GM12878 (cell line): ENCODE measurements around the gene TRAF2. TPM values are rescaled to one million over a fixed set of nuclear protein-coding genes. Genes with fewer than 3 reads are reported as not detected.

ENCODE experiments used
- ATAC-seq: fragments of 200-7000 bp; cut with Tn5 transposase; 3 replicates; pipeline ENCODE4 v1.9.1; 2020; ENCODE audit warnings: mild to moderate bottlenecking, moderate library complexity
- BruUV-seq: library from RNA; stranded (reverse); fragments of 400-500 nt; replicated peaks from 2 replicates; lab custom pipeline; 2021; lab: Mats Ljungman, UMichigan
- CTCF ChIA-PET: fragments of 300-600 bp; sonication (Branson Sonifier 250); formaldehyde crosslinking; extraction: SDS; loops from one replicate; lab custom pipeline; 2021; ENCODE audit warnings: inconsistent platforms; lab: Yijun Ruan, JAX
- POLR2A ChIA-PET: fragments of 350-600 bp; formaldehyde crosslinking; extraction: SDS; loops from one replicate; lab custom pipeline; 2021; ENCODE audit warnings: inconsistent platforms; lab: Charles Lee
- RAD21 ChIA-PET: fragments of 300-600 bp; sonication (Branson Sonifier 250); formaldehyde crosslinking; loops from one replicate; lab custom pipeline; 2023; ENCODE audit warnings: antibody characterized with exemption; ENCODE audit not compliant: unreplicated experiment; lab: Charles Lee
- SMC1A ChIA-PET: fragments of 300-600 bp; sonication (Branson Sonifier 250); formaldehyde crosslinking; loops from one replicate; lab custom pipeline; 2023; ENCODE audit not compliant: unreplicated experiment, uncharacterized antibody; lab: Charles Lee
- DNase-seq: peaks from one replicate; pipeline ENCODE4 v3.0.0-alpha.2; 2011; ENCODE audit warnings: low read depth, low spot score
- FAIRE-seq: peaks from 3 replicates; lab custom pipeline; 2011; peaks lifted over from hg19 to GRCh38; lab: Jason Lieb, UNC
- H2AFZ ChIP-seq: 2 replicates; pipeline ENCODE4 v1.6.0; 2011; ENCODE audit warnings: low read depth, low read length, control low read depth; ENCODE audit not compliant: control insufficient read depth
- H3K27ac ChIP-seq: 2 replicates; pipeline ENCODE4 v1.5.1; 2011; ENCODE audit warnings: control low read depth; ENCODE audit not compliant: control insufficient read depth, insufficient read depth
- H3K27me3 ChIP-seq, 2 experiments: replicated peaks in 1 of 2; 2 replicates each; pipeline versions ENCODE4 v1.6.0 to v1.6.1; 2011; ENCODE audit warnings: low read length in 1 of 2; ENCODE audit not compliant: control insufficient read depth in 2 of 2, insufficient read depth in 2 of 2
- H3K36me3 ChIP-seq, 2 experiments: 2 replicates each; pipeline ENCODE4 v1.5.1; 2011; ENCODE audit warnings: low read length in 1 of 2; ENCODE audit not compliant: control insufficient read depth in 2 of 2, insufficient read depth in 2 of 2
- H3K4me1 ChIP-seq: 2 replicates; pipeline ENCODE4 v1.6.1; 2011; ENCODE audit warnings: mild to moderate bottlenecking, low read length, moderate library complexity, mixed read lengths; ENCODE audit not compliant: control insufficient read depth, insufficient read depth
- H3K4me2 ChIP-seq: 2 replicates; pipeline ENCODE4 v1.6.0; 2011; ENCODE audit warnings: control low read depth; ENCODE audit not compliant: control insufficient read depth, insufficient read depth
- H3K4me3 ChIP-seq: fragments of 200-600 bp; sonication (generic); 2 replicates; pipeline ENCODE4 v1.5.1; 2016
- H3K79me2 ChIP-seq: 2 replicates; pipeline ENCODE4 v1.6.0; 2011; ENCODE audit warnings: low read length; ENCODE audit not compliant: control insufficient read depth, insufficient read depth
- H3K9ac ChIP-seq: 2 replicates; pipeline ENCODE4 v1.8.0; 2011; ENCODE audit warnings: low read length, control low read depth, mixed read lengths; ENCODE audit not compliant: control insufficient read depth, insufficient read depth
- H3K9me3 ChIP-seq: replicated peaks from 3 replicates; pipeline ENCODE4 v1.5.1; 2011; ENCODE audit warnings: mild to moderate bottlenecking, low read length; ENCODE audit not compliant: control insufficient read depth, insufficient read depth
- H4K20me1 ChIP-seq: 2 replicates; pipeline ENCODE4 v1.6.0; 2011; ENCODE audit not compliant: control insufficient read depth, insufficient read depth
- CBFB ChIP-seq: IDR thresholded peaks from 2 replicates; pipeline ENCODE4 v1.6.1; 2016; ENCODE audit warnings: antibody characterized with exemption, low read depth
- CREB1 ChIP-seq: IDR thresholded peaks from 2 replicates; pipeline ENCODE4 v1.6.1; 2012; ENCODE audit warnings: low read depth, mild to moderate bottlenecking, inconsistent platforms
- DPF2 ChIP-seq: fragments of 450-650 bp; IDR thresholded peaks from 2 replicates; pipeline ENCODE4 v1.6.1; 2017; ENCODE audit warnings: mild to moderate bottlenecking
- HDAC6 ChIP-seq: fragments of 200-600 bp; sonication (generic); IDR thresholded peaks from one replicate; pipeline ENCODE4 v1.8.0; 2017; ENCODE audit warnings: antibody characterized with exemption; ENCODE audit not compliant: unreplicated experiment
- POLR2AphosphoS5 ChIP-seq: IDR thresholded peaks from 2 replicates; pipeline ENCODE4 v1.6.1; 2011; ENCODE audit warnings: mild to moderate bottlenecking, low read length, inconsistent platforms
- SUZ12 ChIP-seq: fragments of 200-600 bp; sonication (generic); IDR thresholded peaks from one replicate; pipeline ENCODE4 v1.6.1; 2018; ENCODE audit warnings: antibody characterized with exemption, mild to moderate bottlenecking; ENCODE audit not compliant: unreplicated experiment
- WGBS: methylation state at CpG from one replicate; pipeline ENCODE4 v1.1.6; 2016; ENCODE audit warnings: low lambda C conversion rate; ENCODE audit not compliant: insufficient replicate concordance, insufficient coverage; ENCODE audit errors: missing lambda C conversion rate; 5-methylcytosine and 5-hydroxymethylcytosine counted together
- in situ Hi-C: fragments of 300-500 bp; cut with MboI; formaldehyde crosslinking; loops from 9 replicates; pipeline ENCODE4 v1.14.3; 2018; ENCODE audit warnings: mixed read lengths
- intact Hi-C: fragments of 100-400 bp; cut with micrococcal nuclease; formaldehyde crosslinking; loops from one replicate; pipeline ENCODE4 v1.14.2; 2022; ENCODE audit not compliant: unreplicated experiment
- polyA plus RNA-seq, 11 experiments: library from polyadenylated mRNA; depleted of rRNA in 4 of 11; unstranded in 6 of 11; stranded (reverse) in 5 of 11; fragments of >200 nt; fragmentation: Nextera tagmentation in 4 of 11; fragmentation: Illumina TruSeq in 1 of 11; extraction: Ambion mirVana in 4 of 11; extraction: Trizol in 1 of 11; gene quantifications; 1 replicate in 1 of 11; 2 replicates in 10 of 11; pipeline versions ENCODE4 v1.2.1 to v1.2.3, GENCODE V29; 2011 to 2016; ENCODE audit warnings: inconsistent platforms in 2 of 11, missing spikeins in 2 of 11, low read depth in 1 of 11
- total RNA-seq, 4 experiments: library from RNA; depleted of rRNA in 3 of 4; stranded (reverse); fragments of >200 nt in 3 of 4; fragmentation: Illumina TruSeq in 1 of 4; extraction: Trizol in 1 of 4; gene quantifications; 2 replicates each; pipeline versions ENCODE4 v1.2.1 to v1.2.3, GENCODE V29; 2013 to 2021
- TF ChIP-seq, protein P1 (sequence below): fragments of 450-650 bp; IDR thresholded peaks from 2 replicates; pipeline ENCODE4 v1.6.1; 2017; ENCODE audit warnings: mild to moderate bottlenecking, moderate library complexity

Gene TRAF2
- total and polyA plus RNA-seq, 10 of the 15 experiments (the other 5 are each of a cell fraction or from before 2014, with no cell fraction given): 0.34 to 39.5 (median 18.7) TPM

DNA sequence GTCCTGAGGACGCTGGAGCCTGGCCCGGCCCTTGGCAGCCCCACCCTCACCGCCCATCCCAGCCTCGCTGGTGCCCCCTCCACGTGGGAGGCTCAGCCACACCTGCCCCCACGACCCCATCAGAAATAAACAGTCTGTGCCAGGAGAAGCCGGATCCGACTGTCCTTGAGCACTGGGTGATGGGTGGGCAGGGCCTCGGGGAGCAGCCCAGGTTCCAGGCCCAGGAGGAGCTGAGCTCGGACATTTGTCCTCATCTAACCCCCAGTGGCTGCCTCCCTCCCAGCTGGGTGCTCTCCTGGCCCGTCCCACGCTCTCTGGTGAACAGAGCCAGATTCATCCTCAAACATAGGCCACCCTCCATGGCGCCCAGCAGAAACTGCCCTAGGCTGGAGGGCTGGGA lies 86.4 kb downstream of the TRAF2 start:
- H3K79me2 ChIP-seq: no peaks in the 10 kb centered on the region
- RAD21 ChIA-PET: no interaction called here
- no peaks in the 10 kb centered on the region; a peak in 2 of 4 replicates for H3K27me3 ChIP-seq
- H2AFZ ChIP-seq: no peak overlapping the region
- H3K4me3 ChIP-seq: no peak overlapping the region
- WGBS: 17% methylated on average over 13 of the region's 13 CpGs
- H3K27ac ChIP-seq: no peak overlapping the region
- H3K4me2 ChIP-seq: no peak overlapping the region
- POLR2A ChIA-PET: no interaction called here
- FAIRE-seq (no peak), DNase-seq (no peak), ATAC-seq (no peak)
- no peaks in the 10 kb centered on the region for H4K20me1 ChIP-seq
- no peaks in the 10 kb centered on the region for H3K36me3 ChIP-seq
- in situ Hi-C loops (no loop called here), intact Hi-C loops (no loop called here)
- BruUV-seq: no TSS peak
- no peaks in the 10 kb centered on the region for H3K4me1 ChIP-seq
- CTCF ChIA-PET: no interaction called here
- no peaks in the 10 kb centered on the region for H3K9me3 ChIP-seq
- SMC1A ChIA-PET: no interaction called here
- TF ChIP-seq POLR2AphosphoS5 (no peak), CREB1 (no peak), DPF2 (no peak), SUZ12 (no peak), HDAC6 (no peak), CBFB (no peak)
- TF ChIP-seq, protein P1, sequence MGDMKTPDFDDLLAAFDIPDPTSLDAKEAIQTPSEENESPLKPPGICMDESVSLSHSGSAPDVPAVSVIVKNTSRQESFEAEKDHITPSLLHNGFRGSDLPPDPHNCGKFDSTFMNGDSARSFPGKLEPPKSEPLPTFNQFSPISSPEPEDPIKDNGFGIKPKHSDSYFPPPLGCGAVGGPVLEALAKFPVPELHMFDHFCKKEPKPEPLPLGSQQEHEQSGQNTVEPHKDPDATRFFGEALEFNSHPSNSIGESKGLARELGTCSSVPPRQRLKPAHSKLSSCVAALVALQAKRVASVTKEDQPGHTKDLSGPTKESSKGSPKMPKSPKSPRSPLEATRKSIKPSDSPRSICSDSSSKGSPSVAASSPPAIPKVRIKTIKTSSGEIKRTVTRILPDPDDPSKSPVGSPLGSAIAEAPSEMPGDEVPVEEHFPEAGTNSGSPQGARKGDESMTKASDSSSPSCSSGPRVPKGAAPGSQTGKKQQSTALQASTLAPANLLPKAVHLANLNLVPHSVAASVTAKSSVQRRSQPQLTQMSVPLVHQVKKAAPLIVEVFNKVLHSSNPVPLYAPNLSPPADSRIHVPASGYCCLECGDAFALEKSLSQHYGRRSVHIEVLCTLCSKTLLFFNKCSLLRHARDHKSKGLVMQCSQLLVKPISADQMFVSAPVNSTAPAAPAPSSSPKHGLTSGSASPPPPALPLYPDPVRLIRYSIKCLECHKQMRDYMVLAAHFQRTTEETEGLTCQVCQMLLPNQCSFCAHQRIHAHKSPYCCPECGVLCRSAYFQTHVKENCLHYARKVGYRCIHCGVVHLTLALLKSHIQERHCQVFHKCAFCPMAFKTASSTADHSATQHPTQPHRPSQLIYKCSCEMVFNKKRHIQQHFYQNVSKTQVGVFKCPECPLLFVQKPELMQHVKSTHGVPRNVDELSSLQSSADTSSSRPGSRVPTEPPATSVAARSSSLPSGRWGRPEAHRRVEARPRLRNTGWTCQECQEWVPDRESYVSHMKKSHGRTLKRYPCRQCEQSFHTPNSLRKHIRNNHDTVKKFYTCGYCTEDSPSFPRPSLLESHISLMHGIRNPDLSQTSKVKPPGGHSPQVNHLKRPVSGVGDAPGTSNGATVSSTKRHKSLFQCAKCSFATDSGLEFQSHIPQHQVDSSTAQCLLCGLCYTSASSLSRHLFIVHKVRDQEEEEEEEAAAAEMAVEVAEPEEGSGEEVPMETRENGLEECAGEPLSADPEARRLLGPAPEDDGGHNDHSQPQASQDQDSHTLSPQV: no peak
- H3K9ac ChIP-seq: no peak overlapping the region
